Ovary (tissue), 3 donors: ENCODE results near the gene TPD52L2.

Experiments
- POLR2A ChIP-seq: fragments of 450-650 bp; IDR thresholded peaks from one replicate; pipeline ENCODE4 v1.6.1; 2017; ENCODE audit warnings: antibody characterized with exemption, mild to moderate bottlenecking, moderate library complexity
- TF ChIP-seq, protein P1 (sequence below), 3 donors: fragments of 450-650 bp in 2 of 3; fragments of 200-600 bp in 1 of 3; IDR thresholded peaks; one replicate each; pipeline versions ENCODE4 v1.5.1 to v1.8.0; 2016 to 2022; ENCODE audit warnings: antibody characterized with exemption in 3 of 3, mild to moderate bottlenecking in 1 of 3
- donor health status: DM: no; HTN: no; CAD: no.

DNA sequence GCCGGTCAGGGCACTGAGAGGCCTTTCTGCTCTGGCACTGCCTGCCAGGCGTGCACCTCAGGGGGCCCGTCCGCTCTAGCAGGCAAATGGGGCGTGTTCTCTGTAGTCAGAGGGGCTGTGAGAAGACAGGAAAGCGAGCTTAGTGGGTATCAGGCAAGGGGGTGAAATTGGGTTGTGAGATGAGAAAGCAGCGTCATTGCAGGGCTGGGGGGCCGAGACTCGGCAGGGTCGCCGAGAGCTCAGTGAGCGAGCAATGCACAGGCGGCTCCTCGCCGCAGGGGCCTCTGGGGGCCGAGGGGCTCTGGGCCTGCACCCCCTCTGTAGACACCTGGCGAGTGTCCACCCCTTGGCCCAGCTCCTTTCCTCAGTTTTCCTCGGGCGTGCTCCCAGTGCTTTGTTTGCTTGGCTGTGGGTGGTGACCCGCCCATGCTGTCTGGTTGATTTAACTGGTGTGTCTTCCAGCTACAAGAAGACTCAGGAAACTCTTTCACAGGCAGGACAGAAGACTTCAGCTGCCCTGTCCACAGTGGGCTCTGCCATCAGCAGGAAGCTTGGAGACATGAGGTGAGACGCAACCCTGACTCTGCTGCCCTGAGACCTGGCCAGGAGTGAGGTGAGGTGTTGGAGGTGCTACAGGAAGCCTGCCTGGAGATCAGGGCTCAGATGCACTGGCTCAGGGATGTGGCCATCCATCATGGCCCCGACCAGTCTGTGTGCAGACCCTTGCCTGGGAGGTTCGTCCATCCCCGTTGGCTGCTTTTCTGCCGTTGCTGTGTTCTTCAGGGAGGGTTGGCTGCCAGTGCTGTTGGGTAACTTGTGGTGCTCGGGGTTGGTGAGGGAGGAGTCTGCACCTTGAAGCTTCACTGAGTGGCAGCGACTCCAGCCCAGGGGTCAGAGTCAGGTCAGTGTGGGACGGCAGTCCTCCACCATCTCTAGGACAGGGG lies 17.5 kb downstream of the TPD52L2 start:
- TF ChIP-seq, protein P1, sequence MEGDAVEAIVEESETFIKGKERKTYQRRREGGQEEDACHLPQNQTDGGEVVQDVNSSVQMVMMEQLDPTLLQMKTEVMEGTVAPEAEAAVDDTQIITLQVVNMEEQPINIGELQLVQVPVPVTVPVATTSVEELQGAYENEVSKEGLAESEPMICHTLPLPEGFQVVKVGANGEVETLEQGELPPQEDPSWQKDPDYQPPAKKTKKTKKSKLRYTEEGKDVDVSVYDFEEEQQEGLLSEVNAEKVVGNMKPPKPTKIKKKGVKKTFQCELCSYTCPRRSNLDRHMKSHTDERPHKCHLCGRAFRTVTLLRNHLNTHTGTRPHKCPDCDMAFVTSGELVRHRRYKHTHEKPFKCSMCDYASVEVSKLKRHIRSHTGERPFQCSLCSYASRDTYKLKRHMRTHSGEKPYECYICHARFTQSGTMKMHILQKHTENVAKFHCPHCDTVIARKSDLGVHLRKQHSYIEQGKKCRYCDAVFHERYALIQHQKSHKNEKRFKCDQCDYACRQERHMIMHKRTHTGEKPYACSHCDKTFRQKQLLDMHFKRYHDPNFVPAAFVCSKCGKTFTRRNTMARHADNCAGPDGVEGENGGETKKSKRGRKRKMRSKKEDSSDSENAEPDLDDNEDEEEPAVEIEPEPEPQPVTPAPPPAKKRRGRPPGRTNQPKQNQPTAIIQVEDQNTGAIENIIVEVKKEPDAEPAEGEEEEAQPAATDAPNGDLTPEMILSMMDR (IDR thresholded peaks at IDR 0.05), result no peak
- TF ChIP-seq POLR2A, result no peak
